ENCODE measurements around the gene MEGF10.

MEGF10 gene

DNA sequence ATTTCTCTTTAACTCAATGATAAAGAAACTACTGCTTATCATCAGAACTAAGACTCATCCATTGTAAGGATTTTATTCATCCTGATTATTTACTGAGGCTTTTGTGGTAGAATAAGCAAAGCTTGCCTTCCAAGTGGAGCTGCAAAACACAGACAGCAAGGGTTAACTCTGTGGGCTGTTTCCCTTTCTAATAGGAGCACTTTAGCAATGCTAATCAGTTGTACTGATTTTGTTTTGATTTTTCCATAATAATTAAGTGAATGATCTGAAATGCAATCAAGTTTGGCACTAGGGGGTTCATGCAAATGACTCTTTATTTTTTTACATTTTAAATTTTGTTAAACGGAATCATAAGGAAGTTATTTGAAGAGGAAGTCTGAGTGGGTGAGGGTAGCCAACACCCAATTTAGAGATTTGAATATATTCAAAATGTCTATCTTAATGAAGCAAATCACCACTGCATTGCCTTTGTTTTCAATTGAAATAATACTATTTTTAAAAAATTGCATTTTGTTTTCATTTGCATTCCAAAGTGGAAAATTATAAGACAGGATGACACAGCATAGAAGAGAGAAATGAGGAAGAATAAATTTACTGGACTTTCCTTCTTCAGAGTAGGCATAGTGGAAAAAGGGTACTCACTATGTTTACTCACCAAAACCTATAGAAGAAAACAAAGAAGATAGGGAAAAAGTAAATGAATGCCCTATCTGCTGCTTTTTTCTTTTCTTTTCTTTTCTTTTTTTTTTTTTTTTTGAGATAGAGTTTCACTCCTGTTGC lies 36.6 kb downstream of the MEGF10 start:
- Histone ChIP-seq H3K36me3 (ENCODE audit: insufficient read depth, low read length) (no peaks in the 10 kb centered on the region), H3K27me3 (ENCODE audit: insufficient read depth, low read length, poor library complexity) (peaks cover 19% of the 10 kb centered on the region), H4K20me1 (ENCODE audit: insufficient read depth, low read length) (no peaks in the 10 kb centered on the region; the same call in 1 of the 2 replicates), H3K27ac (ENCODE audit: low read length) (no peak overlapping the region), H3K9me3 (ENCODE audit: insufficient read depth, low read length, severe bottlenecking) (no peaks in the 10 kb centered on the region), H3K79me2 (ENCODE audit: insufficient read depth, low read length) (no peaks in the 10 kb centered on the region), H3K4me1 (ENCODE audit: insufficient read depth, low read length) (no peaks in the 10 kb centered on the region), H3K4me2 (ENCODE audit: insufficient read depth, low read length) (no peak overlapping the region), H2AFZ (ENCODE audit: low read depth, low read length) (no peak overlapping the region), H3K4me3 (ENCODE audit: low read depth in 1 of 2, low read length in 2 of 2) (no peak overlapping the region), H3K9ac (ENCODE audit: low read depth, low read length) (no peak overlapping the region)
- DNase-seq (no peak), ATAC-seq (ENCODE audit: insufficient read depth, low read depth) (no peak)
- TF ChIP-seq, protein P1, sequence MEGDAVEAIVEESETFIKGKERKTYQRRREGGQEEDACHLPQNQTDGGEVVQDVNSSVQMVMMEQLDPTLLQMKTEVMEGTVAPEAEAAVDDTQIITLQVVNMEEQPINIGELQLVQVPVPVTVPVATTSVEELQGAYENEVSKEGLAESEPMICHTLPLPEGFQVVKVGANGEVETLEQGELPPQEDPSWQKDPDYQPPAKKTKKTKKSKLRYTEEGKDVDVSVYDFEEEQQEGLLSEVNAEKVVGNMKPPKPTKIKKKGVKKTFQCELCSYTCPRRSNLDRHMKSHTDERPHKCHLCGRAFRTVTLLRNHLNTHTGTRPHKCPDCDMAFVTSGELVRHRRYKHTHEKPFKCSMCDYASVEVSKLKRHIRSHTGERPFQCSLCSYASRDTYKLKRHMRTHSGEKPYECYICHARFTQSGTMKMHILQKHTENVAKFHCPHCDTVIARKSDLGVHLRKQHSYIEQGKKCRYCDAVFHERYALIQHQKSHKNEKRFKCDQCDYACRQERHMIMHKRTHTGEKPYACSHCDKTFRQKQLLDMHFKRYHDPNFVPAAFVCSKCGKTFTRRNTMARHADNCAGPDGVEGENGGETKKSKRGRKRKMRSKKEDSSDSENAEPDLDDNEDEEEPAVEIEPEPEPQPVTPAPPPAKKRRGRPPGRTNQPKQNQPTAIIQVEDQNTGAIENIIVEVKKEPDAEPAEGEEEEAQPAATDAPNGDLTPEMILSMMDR (IDR thresholded peaks at IDR 0.05; ENCODE audit: borderline replicate concordance, extremely low read depth, low read length, poor library complexity, severe bottlenecking): no peak
- no peak for TF ChIP-seq EZH2 (IDR thresholded peaks at IDR 0.05; ENCODE audit: borderline replicate concordance, low read depth, low read length, severe bottlenecking)

DNA sequence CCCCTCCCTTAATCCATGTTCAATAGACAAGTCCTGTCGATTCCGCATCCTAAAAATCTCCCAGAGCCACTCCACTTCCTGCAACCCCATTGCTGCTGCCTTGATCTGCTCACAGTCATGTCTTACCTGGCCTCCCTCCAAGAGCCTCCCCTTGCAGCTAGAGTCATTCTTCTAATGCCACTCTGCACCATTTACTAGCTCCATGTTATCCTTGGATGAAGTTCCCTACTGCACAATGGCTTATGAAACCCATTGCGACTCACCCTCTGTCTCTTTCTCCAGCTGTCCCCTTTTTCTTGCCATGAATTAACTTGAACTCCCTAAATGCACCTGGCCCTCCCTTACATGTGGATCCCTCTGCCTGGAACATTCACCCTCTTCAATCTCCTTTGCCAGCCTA lies 39.5 kb downstream of the MEGF10 start:
- Histone ChIP-seq H3K4me1 (ENCODE audit: insufficient read depth, low read length) (no peaks in the 10 kb centered on the region), H4K20me1 (ENCODE audit: insufficient read depth, low read length) (no peaks in the 10 kb centered on the region; the same call in 1 of the 2 replicates), H3K27ac (ENCODE audit: low read length) (no peak overlapping the region), H3K4me3 (ENCODE audit: low read depth in 1 of 2, low read length in 2 of 2) (no peak overlapping the region), H3K36me3 (ENCODE audit: insufficient read depth, low read length) (no peaks in the 10 kb centered on the region), H3K9me3 (ENCODE audit: insufficient read depth, low read length, severe bottlenecking) (no peaks in the 10 kb centered on the region), H2AFZ (ENCODE audit: low read depth, low read length) (no peak overlapping the region), H3K27me3 (ENCODE audit: insufficient read depth, low read length, poor library complexity) (peaks cover 20% of the 10 kb centered on the region), H3K79me2 (ENCODE audit: insufficient read depth, low read length) (no peaks in the 10 kb centered on the region), H3K4me2 (ENCODE audit: insufficient read depth, low read length) (no peak overlapping the region), H3K9ac (ENCODE audit: low read depth, low read length) (no peak overlapping the region)
- TF ChIP-seq EZH2 (IDR thresholded peaks at IDR 0.05; ENCODE audit: borderline replicate concordance, low read depth, low read length, severe bottlenecking): no peak
- TF ChIP-seq, protein P1 (IDR thresholded peaks at IDR 0.05; ENCODE audit: borderline replicate concordance, extremely low read depth, low read length, poor library complexity, severe bottlenecking): no peak
- no peak for ATAC-seq (ENCODE audit: insufficient read depth, low read depth)
- no peak for DNase-seq

DNA sequence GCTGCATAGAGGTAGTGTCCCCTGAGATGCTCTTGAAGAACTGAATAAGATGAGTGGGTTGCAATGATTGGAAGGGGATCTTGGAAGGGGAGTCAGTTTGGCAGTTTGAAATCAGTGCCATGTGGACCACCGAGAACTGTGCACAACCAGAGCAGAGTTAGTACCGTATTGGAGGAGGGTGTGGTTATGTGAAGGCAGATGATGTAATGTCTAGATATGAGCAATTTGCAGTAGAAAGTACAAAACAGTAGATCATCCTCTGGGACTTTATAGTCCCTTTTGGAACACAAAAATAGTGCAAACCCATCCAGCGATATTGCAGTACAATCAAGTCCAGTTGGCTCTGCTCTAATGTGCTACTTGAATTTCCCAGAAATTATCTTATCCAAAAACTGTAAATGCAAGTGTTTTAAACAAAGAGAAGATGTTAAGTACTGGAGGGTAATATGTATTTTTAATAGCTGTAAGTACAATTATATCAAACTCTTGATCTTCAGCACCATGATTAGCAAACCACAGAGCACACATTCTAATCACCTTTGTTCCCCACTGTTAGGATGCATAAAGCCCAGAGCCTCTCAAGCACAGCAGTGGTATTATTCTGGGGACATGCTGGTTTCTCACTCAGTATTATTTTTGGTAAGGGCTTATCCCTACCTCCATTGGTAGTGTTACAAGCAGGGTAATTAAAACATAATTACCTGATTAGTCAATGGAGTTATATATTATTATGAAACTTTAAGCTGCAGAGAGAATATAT lies 41.5 kb downstream of the MEGF10 start:
- no peak for DNase-seq
- Histone ChIP-seq H3K4me2 (ENCODE audit: insufficient read depth, low read length) (no peak overlapping the region), H2AFZ (ENCODE audit: low read depth, low read length) (no peak overlapping the region), H3K27ac (ENCODE audit: low read length) (no peak overlapping the region), H4K20me1 (ENCODE audit: insufficient read depth, low read length) (no peaks in the 10 kb centered on the region; the same call in 1 of the 2 replicates), H3K79me2 (ENCODE audit: insufficient read depth, low read length) (no peaks in the 10 kb centered on the region), H3K4me3 (ENCODE audit: low read depth in 1 of 2, low read length in 2 of 2) (no peak overlapping the region), H3K27me3 (ENCODE audit: insufficient read depth, low read length, poor library complexity) (peaks cover 24% of the 10 kb centered on the region), H3K36me3 (ENCODE audit: insufficient read depth, low read length) (no peaks in the 10 kb centered on the region), H3K4me1 (ENCODE audit: insufficient read depth, low read length) (no peaks in the 10 kb centered on the region), H3K9ac (ENCODE audit: low read depth, low read length) (no peak overlapping the region), H3K9me3 (ENCODE audit: insufficient read depth, low read length, severe bottlenecking) (no peaks in the 10 kb centered on the region)
- TF ChIP-seq, protein P1 (IDR thresholded peaks at IDR 0.05; ENCODE audit: borderline replicate concordance, extremely low read depth, low read length, poor library complexity, severe bottlenecking): no peak
- TF ChIP-seq EZH2 (IDR thresholded peaks at IDR 0.05; ENCODE audit: borderline replicate concordance, low read depth, low read length, severe bottlenecking): no peak
- ATAC-seq (ENCODE audit: insufficient read depth, low read depth): no peak
